OCI-M2 (cell line): Measurements from ENCODE around the gene SLC2A13.
"Not testable (repeated sequence)": the region's sequence is repeated elsewhere in the genome, so short reads cannot be mapped to it uniquely, and the experiment has no call there.

Source experiments
- DNase-seq: peaks from one replicate; lab custom pipeline; 2025; ENCODE audit not compliant: unreplicated experiment; lab: John Stamatoyannopoulos, UW

The SLC2A13 gene

GRCh38 chr12:39772821-39773259, 333.0 kb downstream of the SLC2A13 start:
- DNase-seq = no peak

DNA sequence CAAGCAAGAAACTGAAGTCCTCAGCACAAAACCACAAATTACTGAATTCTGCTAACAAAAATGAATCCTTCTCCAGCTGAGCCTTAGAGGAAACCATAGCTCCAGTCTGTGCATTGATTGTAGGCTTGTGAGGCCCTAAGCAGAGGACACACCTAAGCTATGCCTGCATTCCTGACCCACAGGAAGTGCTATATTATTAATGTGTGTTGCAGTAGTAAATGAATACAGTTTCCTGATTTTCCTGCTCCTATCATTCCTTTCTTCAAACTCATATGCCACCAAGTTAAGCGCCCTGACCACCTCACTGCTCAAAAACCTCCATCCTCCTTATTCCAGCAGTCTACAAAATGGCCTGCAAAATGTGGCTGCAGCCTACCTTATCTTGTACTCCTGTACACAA, 334.4 kb downstream of the SLC2A13 start:
- DNase-seq = no peak

DNA sequence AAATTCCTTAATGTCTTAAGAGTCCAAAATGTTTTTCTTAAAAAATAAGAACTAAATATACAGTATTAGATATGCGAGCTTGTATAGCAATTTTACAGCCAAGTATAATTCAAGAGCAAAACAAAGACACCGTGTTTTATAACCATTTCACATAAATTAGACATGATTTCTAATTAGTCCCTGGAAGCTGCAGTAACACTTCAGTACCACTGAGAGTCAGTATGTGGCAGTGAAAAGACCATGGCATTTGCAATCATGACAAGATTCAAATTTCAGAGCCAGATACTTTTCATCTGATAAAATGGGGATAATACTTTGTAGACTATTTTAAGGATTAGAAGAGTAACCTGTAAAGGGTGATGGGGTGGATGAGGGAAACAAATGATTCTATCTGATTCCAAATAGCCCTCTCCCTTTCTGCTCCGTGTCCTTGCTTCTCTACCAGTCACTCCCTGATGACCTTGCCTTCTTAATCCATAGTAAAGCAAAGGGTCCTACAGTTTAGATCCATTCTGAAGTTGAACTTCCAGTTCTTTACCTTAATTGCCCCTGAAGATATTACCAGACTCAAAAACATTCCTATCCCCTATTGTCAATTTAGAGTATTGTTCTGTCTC, 340.8 kb downstream of the SLC2A13 start:
- DNase-seq = no peak

DNA sequence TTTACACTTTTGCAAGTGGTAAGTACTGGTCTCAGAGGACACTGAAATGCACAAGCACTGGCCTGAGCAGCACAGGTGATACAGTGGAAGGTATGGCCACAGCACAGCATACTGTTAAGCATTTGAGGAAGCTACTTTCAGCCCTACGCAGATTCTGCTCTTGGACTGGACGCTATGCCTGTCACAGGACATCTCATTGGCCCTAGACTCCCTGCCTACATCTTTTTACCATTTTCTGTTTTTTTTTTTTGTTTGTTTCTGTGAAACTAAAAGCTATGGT, 342.1 kb downstream of the SLC2A13 start:
- DNase-seq = no peak

- DNase-seq = no peak
Measured at GRCh38 chr12:39763071-39763889, 342.6 kb downstream of the SLC2A13 start.

- no peak for DNase-seq
Measured at GRCh38 chr12:39755478-39755877, 350.4 kb downstream of the SLC2A13 start.

GRCh38 chr12:39752482-39753137, 353.3 kb downstream of the SLC2A13 start:
- no peak for DNase-seq

- DNase-seq = not testable (repeated sequence)
Measured at GRCh38 chr12:39746151-39746550, 359.7 kb downstream of the SLC2A13 start.

DNA sequence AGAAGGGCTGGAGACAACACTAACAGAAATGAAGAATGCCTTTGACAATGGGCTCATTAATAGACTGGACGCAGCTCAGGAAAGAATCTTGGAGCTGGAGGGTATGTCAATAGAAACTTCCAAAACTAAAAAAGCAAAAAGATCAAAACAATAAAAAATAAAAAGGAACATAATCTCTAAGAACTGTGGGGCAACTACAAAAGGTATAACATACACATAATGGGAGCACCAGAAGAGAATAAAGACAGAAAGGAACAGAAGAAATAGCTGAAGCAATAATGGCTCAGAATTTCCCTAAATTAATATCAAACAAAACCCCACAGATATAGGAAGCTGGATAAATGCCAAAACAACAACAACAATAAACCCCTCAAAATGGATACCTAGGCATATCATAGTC, 362.2 kb downstream of the SLC2A13 start:
- no peak for DNase-seq

GRCh38 chr12:39736406-39736805, 369.5 kb downstream of the SLC2A13 start:
- no peak for DNase-seq

DNA sequence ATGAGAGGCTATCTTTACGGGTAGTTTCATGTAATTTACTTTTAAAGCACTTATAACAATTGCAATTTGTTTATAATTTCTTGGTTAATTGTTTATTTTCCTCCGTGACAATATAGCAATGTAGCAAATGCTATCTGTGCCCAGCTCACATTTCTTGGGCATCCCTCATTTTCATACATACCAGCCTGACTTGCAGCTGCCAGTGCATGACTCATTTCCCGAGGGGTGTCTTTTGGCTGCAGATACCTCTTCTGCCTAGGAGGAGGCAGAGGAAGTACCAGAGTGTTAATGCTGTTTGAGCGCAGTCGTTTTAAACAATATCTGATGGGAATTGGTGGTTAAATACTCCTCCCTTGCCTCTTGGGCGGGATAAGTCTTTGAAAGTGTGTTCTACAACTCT, 382.1 kb downstream of the SLC2A13 start:
- no peak for DNase-seq

- no peak for DNase-seq
Measured at GRCh38 chr12:39722504-39722903, 383.4 kb downstream of the SLC2A13 start.

- DNase-seq = no peak
Measured at GRCh38 chr12:39713552-39713951, 392.3 kb downstream of the SLC2A13 start.

DNA sequence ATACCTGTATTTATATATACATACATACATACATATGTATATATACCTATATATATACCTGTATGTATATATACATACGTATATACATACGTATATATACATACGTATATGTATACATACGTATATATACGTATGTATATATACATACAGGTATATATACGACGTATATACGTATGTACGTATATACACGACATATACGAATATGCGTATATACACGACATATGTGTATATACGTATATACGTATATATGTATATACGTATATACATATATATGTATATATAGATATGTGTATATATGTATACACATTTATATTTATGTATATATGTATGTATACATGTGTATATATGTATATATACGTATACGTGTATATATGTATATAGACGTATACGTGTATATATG, 393.5 kb downstream of the SLC2A13 start:
- DNase-seq = no peak
